OCI-LY1 (cell line): Measurements from ENCODE around the gene PODXL2.

Experiments
- H2AFZ ChIP-seq: fragments of 200-600 bp; sonication (generic), shearing (Covaris generic); 2 replicates; pipeline ENCODE4 v1.6.0; 2014; ENCODE audit warnings: antibody characterized with exemption, mild to moderate bottlenecking, low read length
- H3F3A ChIP-seq: fragments of 200-600 bp; sonication (generic), shearing (Covaris generic); 2 replicates; pipeline ENCODE4 v1.6.0; 2014; ENCODE audit warnings: mild to moderate bottlenecking, antibody characterized with exemption, low read length, moderate library complexity; ENCODE audit not compliant: insufficient read depth
- H3K27ac ChIP-seq: fragments of 200-600 bp; sonication (generic); 2 replicates; pipeline ENCODE4 v1.5.1; 2014; ENCODE audit warnings: low read length, mixed run types, mild to moderate bottlenecking, low read depth; ENCODE audit not compliant: poor library complexity, severe bottlenecking
- H3K27me3 ChIP-seq: fragments of 200-600 bp; sonication (generic); 2 replicates; pipeline ENCODE4 v1.6.0; 2014; ENCODE audit warnings: antibody characterized with exemption, mild to moderate bottlenecking, low read length, moderate library complexity; ENCODE audit not compliant: insufficient read depth
- H3K36me3 ChIP-seq: fragments of 200-600 bp; sonication (generic); 2 replicates; pipeline ENCODE4 v1.6.1; 2014; ENCODE audit warnings: mild to moderate bottlenecking, antibody characterized with exemption, low read length, moderate library complexity, mixed read lengths; ENCODE audit not compliant: insufficient read depth
- H3K4me1 ChIP-seq: fragments of 200-600 bp; sonication (generic); 2 replicates; pipeline ENCODE4 v1.5.1; 2014; ENCODE audit warnings: mild to moderate bottlenecking, low read length, moderate library complexity; ENCODE audit not compliant: insufficient read depth, severe bottlenecking
- H3K4me2 ChIP-seq: fragments of 200-600 bp; sonication (generic), shearing (Covaris generic); 2 replicates; pipeline ENCODE4 v1.6.1; 2014; ENCODE audit warnings: low read length
- H3K4me3 ChIP-seq: fragments of 200-600 bp; sonication (generic); 2 replicates; pipeline ENCODE4 v1.5.1; 2014; ENCODE audit warnings: low read length, low read depth, mild to moderate bottlenecking, mixed read lengths; ENCODE audit not compliant: poor library complexity, severe bottlenecking
- H3K79me2 ChIP-seq: fragments of 200-600 bp; shearing (Covaris generic); 2 replicates; pipeline ENCODE4 v1.6.1; 2016; ENCODE audit warnings: mixed run types, low read length, mixed read lengths; ENCODE audit not compliant: insufficient read depth
- H3K9ac ChIP-seq: fragments of 200-600 bp; sonication (generic), shearing (Covaris generic); 2 replicates; pipeline ENCODE4 v1.6.1; 2014; ENCODE audit warnings: mild to moderate bottlenecking, low read length, mixed read lengths
- H3K9me2 ChIP-seq: fragments of 200-600 bp; sonication (generic), shearing (Covaris generic); 2 replicates; pipeline ENCODE4 v1.6.1; 2014; ENCODE audit warnings: low read depth, mild to moderate bottlenecking, low read length, mixed read lengths
- H3K9me3 ChIP-seq: fragments of 200-600 bp; shearing (Covaris generic); 2 replicates; pipeline ENCODE4 v1.6.1; 2014; ENCODE audit warnings: low read length, mixed read lengths
- H4K20me1 ChIP-seq: fragments of 200-600 bp; sonication (generic), shearing (Covaris generic); 2 replicates; pipeline ENCODE4 v1.6.0; 2016; ENCODE audit warnings: mild to moderate bottlenecking, low read length; ENCODE audit not compliant: insufficient read depth
- EZH2 ChIP-seq: fragments of 200-600 bp; sonication (generic), shearing (Covaris generic); IDR thresholded peaks from 2 replicates; pipeline ENCODE4 v1.8.0; 2017; ENCODE audit warnings: borderline replicate concordance, mixed run types, mild to moderate bottlenecking, antibody characterized with exemption, low read length, moderate library complexity, mixed read lengths
- TF ChIP-seq, protein P1 (sequence below): fragments of 200-600 bp; sonication (generic), shearing (Covaris generic); IDR thresholded peaks from 2 replicates; pipeline ENCODE4 v1.5.1; 2017; ENCODE audit warnings: mild to moderate bottlenecking, antibody characterized with exemption, low read length, moderate library complexity, mixed read lengths

The PODXL2 gene

DNA sequence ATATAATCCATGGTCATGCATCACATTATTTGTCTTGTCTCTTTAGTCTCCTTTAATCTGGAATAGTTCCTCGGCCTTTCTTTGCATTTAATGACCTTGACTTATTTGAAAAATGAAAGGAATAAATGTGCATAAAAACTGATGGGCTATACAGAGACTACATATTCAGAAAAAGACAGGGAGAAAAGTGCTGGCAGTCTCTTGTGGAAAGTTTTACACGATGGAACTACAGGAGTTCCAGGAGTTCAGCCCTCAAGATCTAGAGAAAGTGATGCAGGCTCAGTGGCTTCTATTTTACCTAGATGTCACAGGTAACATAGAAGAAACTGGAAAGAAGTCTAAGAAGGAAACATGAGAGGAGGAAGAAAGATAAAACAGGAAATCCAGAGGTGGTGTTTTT is 36.2 kb downstream of the PODXL2 start:
- TF ChIP-seq EZH2, result no peak
- Histone ChIP-seq H3K9me3 (no peaks in the 10 kb centered on the region), H2AFZ (no peak overlapping the region), H3K4me3 (no peak overlapping the region), H3K36me3 (peaks cover 26% of the 10 kb centered on the region), H3K9ac (no peak overlapping the region), H3K4me2 (no peak overlapping the region), H3K79me2 (no peaks in the 10 kb centered on the region), H3K4me1 (no peaks in the 10 kb centered on the region), H3K27me3 (no peaks in the 10 kb centered on the region), H4K20me1 (no peaks in the 10 kb centered on the region), H3K27ac (no peak overlapping the region), H3K9me2 (no peaks in the 10 kb centered on the region), H3F3A (no peaks in the 10 kb centered on the region)

GRCh38 chr3:127665586-127665985 is 36.6 kb downstream of the PODXL2 start:
- H3F3A ChIP-seq, result no peaks in the 10 kb centered on the region
- TF ChIP-seq, protein P1, sequence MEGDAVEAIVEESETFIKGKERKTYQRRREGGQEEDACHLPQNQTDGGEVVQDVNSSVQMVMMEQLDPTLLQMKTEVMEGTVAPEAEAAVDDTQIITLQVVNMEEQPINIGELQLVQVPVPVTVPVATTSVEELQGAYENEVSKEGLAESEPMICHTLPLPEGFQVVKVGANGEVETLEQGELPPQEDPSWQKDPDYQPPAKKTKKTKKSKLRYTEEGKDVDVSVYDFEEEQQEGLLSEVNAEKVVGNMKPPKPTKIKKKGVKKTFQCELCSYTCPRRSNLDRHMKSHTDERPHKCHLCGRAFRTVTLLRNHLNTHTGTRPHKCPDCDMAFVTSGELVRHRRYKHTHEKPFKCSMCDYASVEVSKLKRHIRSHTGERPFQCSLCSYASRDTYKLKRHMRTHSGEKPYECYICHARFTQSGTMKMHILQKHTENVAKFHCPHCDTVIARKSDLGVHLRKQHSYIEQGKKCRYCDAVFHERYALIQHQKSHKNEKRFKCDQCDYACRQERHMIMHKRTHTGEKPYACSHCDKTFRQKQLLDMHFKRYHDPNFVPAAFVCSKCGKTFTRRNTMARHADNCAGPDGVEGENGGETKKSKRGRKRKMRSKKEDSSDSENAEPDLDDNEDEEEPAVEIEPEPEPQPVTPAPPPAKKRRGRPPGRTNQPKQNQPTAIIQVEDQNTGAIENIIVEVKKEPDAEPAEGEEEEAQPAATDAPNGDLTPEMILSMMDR, result no peak
- TF ChIP-seq EZH2, result no peak
- no peaks in the 10 kb centered on the region for H3K79me2 ChIP-seq
- H3K9me3 ChIP-seq, result no peaks in the 10 kb centered on the region
- H4K20me1 ChIP-seq, result no peaks in the 10 kb centered on the region
- H3K9ac ChIP-seq, result no peak overlapping the region
- H3K4me3 ChIP-seq, result no peak overlapping the region
- no peak overlapping the region for H3K4me2 ChIP-seq
- H3K27ac ChIP-seq, result no peak overlapping the region
- H3K36me3 ChIP-seq, result peaks cover 23% of the 10 kb centered on the region
- H3K27me3 ChIP-seq, result no peaks in the 10 kb centered on the region
- H3K9me2 ChIP-seq, result no peaks in the 10 kb centered on the region
- no peaks in the 10 kb centered on the region for H3K4me1 ChIP-seq
- H2AFZ ChIP-seq, result no peak overlapping the region

- H3K4me1 ChIP-seq, result peaks cover 3% of the 10 kb centered on the region
- H3K9me3 ChIP-seq, result no peaks in the 10 kb centered on the region
- H3K36me3 ChIP-seq, result peaks cover 15% of the 10 kb centered on the region
- H3K4me2 ChIP-seq, result no peak overlapping the region
- no peak overlapping the region for H3K4me3 ChIP-seq
- no peaks in the 10 kb centered on the region for H3K27me3 ChIP-seq
- no peaks in the 10 kb centered on the region for H3K79me2 ChIP-seq
- no peaks in the 10 kb centered on the region for H3F3A ChIP-seq
- H2AFZ ChIP-seq, result no peak overlapping the region
- TF ChIP-seq, protein P1, result no peak
- no peak for TF ChIP-seq EZH2
- no peak overlapping the region for H3K27ac ChIP-seq
- no peaks in the 10 kb centered on the region for H3K9me2 ChIP-seq
- no peak overlapping the region for H3K9ac ChIP-seq
- H4K20me1 ChIP-seq, result no peaks in the 10 kb centered on the region
Measured at GRCh38 chr3:127666676-127667075, 37.7 kb downstream of the PODXL2 start.

DNA sequence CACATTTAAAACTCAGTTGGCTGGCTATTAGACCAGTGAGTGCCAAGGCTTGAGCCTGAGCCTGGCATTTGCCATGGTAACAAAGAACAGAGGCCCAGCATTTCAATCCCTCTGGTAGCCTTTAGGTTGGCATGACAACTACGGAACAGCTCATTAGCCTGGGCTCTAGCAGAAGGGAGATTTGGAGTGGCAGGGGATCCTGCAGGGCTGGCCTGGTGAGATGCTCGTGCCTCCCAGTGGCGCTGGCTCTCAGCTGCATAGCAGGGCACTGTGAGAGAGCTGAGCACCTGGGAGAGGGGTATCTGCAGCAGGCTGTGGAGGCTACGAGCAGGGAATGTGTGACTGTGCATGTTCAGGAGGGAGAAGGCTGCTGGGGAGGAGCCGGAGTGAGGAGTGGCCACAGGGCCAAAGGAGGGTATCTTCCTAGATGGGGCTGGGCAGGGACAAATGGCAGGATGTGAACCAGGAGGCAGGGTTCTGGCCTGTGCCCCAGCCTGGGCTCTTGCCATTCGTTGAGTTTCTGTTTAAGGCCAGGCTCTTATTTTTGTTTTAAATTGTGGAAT is 38.2 kb downstream of the PODXL2 start:
- peaks cover 8% of the 10 kb centered on the region for H3K4me1 ChIP-seq
- H3K27ac ChIP-seq, result no peak overlapping the region
- TF ChIP-seq, protein P1, result no peak
- TF ChIP-seq EZH2, result no peak
- no peak overlapping the region for H3K4me3 ChIP-seq
- no peaks in the 10 kb centered on the region for H3F3A ChIP-seq
- H3K27me3 ChIP-seq, result no peaks in the 10 kb centered on the region
- no peak overlapping the region for H3K9ac ChIP-seq
- H3K9me2 ChIP-seq, result no peaks in the 10 kb centered on the region
- no peak overlapping the region for H3K4me2 ChIP-seq
- H4K20me1 ChIP-seq, result no peaks in the 10 kb centered on the region
- no peaks in the 10 kb centered on the region for H3K9me3 ChIP-seq
- peaks cover 15% of the 10 kb centered on the region for H3K36me3 ChIP-seq
- no peaks in the 10 kb centered on the region for H3K79me2 ChIP-seq
- H2AFZ ChIP-seq, result no peak overlapping the region
